Urinary bladder (tissue), 4 donors: ENCODE data around the gene NMD3. TPM values are rescaled to one million over a fixed set of nuclear protein-coding genes. Genes with fewer than 3 reads are reported as not detected.

ENCODE experiments used
- DNase-seq: peaks from one replicate; pipeline ENCODE4 v3.0.0-alpha.2; 2015; ENCODE audit errors: extremely low spot score
- H3K27ac ChIP-seq: one replicate; pipeline ENCODE4 v1.5.1; 2013; ENCODE audit warnings: low read depth, mild to moderate bottlenecking, moderate library complexity
- H3K36me3 ChIP-seq: one replicate; pipeline ENCODE4 v1.6.1; 2013; ENCODE audit warnings: mild to moderate bottlenecking, moderate library complexity; ENCODE audit not compliant: insufficient read depth
- H3K4me1 ChIP-seq: one replicate; pipeline ENCODE4 v1.6.1; 2013; ENCODE audit warnings: mild to moderate bottlenecking, moderate library complexity; ENCODE audit not compliant: insufficient read depth
- H3K4me3 ChIP-seq: one replicate; pipeline ENCODE4 v1.5.1; 2013; ENCODE audit warnings: low read depth, low read length
- WGBS: extraction: QIAGEN DNeasy Blood & Tissue Kit; methylation state at CpG from one replicate; pipeline ENCODE4 v1.1.7; 2013; 5-methylcytosine and 5-hydroxymethylcytosine counted together
- polyA plus RNA-seq: library from polyadenylated mRNA; stranded (reverse); fragments of 200-250 nt; gene quantifications from one replicate; pipeline ENCODE4 v1.2.3, GENCODE V29; 2013
- total RNA-seq: library from RNA; depleted of rRNA; stranded (reverse); fragments of >200 nt; gene quantifications from one replicate; pipeline ENCODE4 v1.2.3, GENCODE V29; 2014
- donor health status: healthy with polysubstance abuse.
- donor health status: healthy.

The NMD3 gene
- total and polyA plus RNA-seq, 2 donors = 37.4 to 106 TPM

- DNase-seq = no peak
- no peak overlapping the region for H3K4me3 ChIP-seq
- no peaks in the 10 kb centered on the region for H3K36me3 ChIP-seq
- WGBS = 59% methylated on average over 4 of the region's 4 CpGs
- no peaks in the 10 kb centered on the region for H3K4me1 ChIP-seq
- H3K27ac ChIP-seq = no peak overlapping the region
Observed at GRCh38 chr3:161213644-161214043, 7.5 kb upstream of the NMD3 start.

GRCh38 chr3:161215185-161215584 lies 5.9 kb upstream of the NMD3 start:
- 85% methylated on average over 4 of the region's 4 CpGs for WGBS
- no peak overlapping the region for H3K27ac ChIP-seq
- no peaks in the 10 kb centered on the region for H3K36me3 ChIP-seq
- no peak overlapping the region for H3K4me3 ChIP-seq
- DNase-seq = no peak
- no peaks in the 10 kb centered on the region for H3K4me1 ChIP-seq

- WGBS = 80% methylated on average over 5 of the region's 5 CpGs
- Histone ChIP-seq H3K27ac (no peak overlapping the region), H3K36me3 (no peaks in the 10 kb centered on the region), H3K4me3 (no peak overlapping the region), H3K4me1 (no peaks in the 10 kb centered on the region)
- no peak for DNase-seq
Observed at GRCh38 chr3:161217496-161217895, 3.6 kb upstream of the NMD3 start.

- Histone ChIP-seq H3K4me3 (no peak overlapping the region), H3K27ac (no peak overlapping the region), H3K36me3 (no peaks in the 10 kb centered on the region), H3K4me1 (peaks cover 2% of the 10 kb centered on the region)
- WGBS = 94% methylated on average over 4 of the region's 4 CpGs
- DNase-seq = no peak
Observed at GRCh38 chr3:161219495-161219894, 1.6 kb upstream of the NMD3 start.

- peak overlapping the region; percentile 100 for H3K4me3 ChIP-seq
- 4% methylated on average over 19 of the region's 19 CpGs for WGBS
- no peaks in the 10 kb centered on the region for H3K36me3 ChIP-seq
- H3K4me1 ChIP-seq = peaks cover 2% of the 10 kb centered on the region
- H3K27ac ChIP-seq = peak overlapping the region; percentile 92
- DNase-seq = no peak
Observed at GRCh38 chr3:161221806-161222600, 892 bp downstream of the NMD3 start.

- no peak overlapping the region for H3K27ac ChIP-seq
- 26% methylated on average over 2 of the region's 2 CpGs for WGBS
- peaks cover 2% of the 10 kb centered on the region for H3K4me1 ChIP-seq
- no peak for DNase-seq
- H3K36me3 ChIP-seq = no peaks in the 10 kb centered on the region
- peak overlapping the region; percentile 35 for H3K4me3 ChIP-seq
Observed at GRCh38 chr3:161222662-161223061, 1.6 kb downstream of the NMD3 start.

GRCh38 chr3:161224786-161225185 lies 3.7 kb downstream of the NMD3 start:
- H3K4me1 ChIP-seq = peaks cover 2% of the 10 kb centered on the region
- 94% methylated on average over 8 of the region's 8 CpGs for WGBS
- no peak overlapping the region for H3K4me3 ChIP-seq
- no peak overlapping the region for H3K27ac ChIP-seq
- no peak for DNase-seq
- H3K36me3 ChIP-seq = peaks cover 2% of the 10 kb centered on the region

- Histone ChIP-seq H3K36me3 (peaks cover 2% of the 10 kb centered on the region), H3K27ac (no peak overlapping the region), H3K4me3 (no peak overlapping the region), H3K4me1 (no peaks in the 10 kb centered on the region)
- DNase-seq = no peak
- WGBS = 95% methylated on average over 2 of the region's 2 CpGs
Observed at GRCh38 chr3:161230621-161231171, 9.6 kb downstream of the NMD3 start.

- peaks cover 2% of the 10 kb centered on the region for H3K36me3 ChIP-seq
- H3K4me1 ChIP-seq = no peaks in the 10 kb centered on the region
- no peak overlapping the region for H3K27ac ChIP-seq
- no peak overlapping the region for H3K4me3 ChIP-seq
- no peak for DNase-seq
- whole genome bisulfite sequencing = 86% methylated on average over 2 of the region's 2 CpGs
Observed at GRCh38 chr3:161231861-161232260, 10.8 kb downstream of the NMD3 start.

- no peak for DNase-seq
- 88% methylated on average over 1 of the region's 1 CpG for WGBS
- peaks cover 2% of the 10 kb centered on the region for H3K36me3 ChIP-seq
Observed at GRCh38 chr3:161233557-161233956, 12.4 kb downstream of the NMD3 start.

GRCh38 chr3:161236240-161236639 lies 15.1 kb downstream of the NMD3 start:
- WGBS = 95% methylated on average over 2 of the region's 2 CpGs
- Histone ChIP-seq H3K4me3 (no peak overlapping the region), H3K27ac (no peak overlapping the region), H3K36me3 (peaks cover 2% of the 10 kb centered on the region), H3K4me1 (no peaks in the 10 kb centered on the region)
- DNase-seq = no peak

More at GRCh38 chr3:161233557-161233956, 12.4 kb downstream of the NMD3 start:
- Histone ChIP-seq H3K4me1 (no peaks in the 10 kb centered on the region), H3K4me3 (no peak overlapping the region), H3K27ac (no peak overlapping the region)

GRCh38 chr3:161239700-161240099 lies 18.6 kb downstream of the NMD3 start:
- no peaks in the 10 kb centered on the region for H3K4me1 ChIP-seq
- 62% methylated on average over 2 of the region's 2 CpGs for WGBS
- H3K27ac ChIP-seq = no peak overlapping the region
- peaks cover 3% of the 10 kb centered on the region for H3K36me3 ChIP-seq
- no peak for DNase-seq
- H3K4me3 ChIP-seq = no peak overlapping the region

GRCh38 chr3:161244538-161244937 lies 23.4 kb downstream of the NMD3 start:
- H3K27ac ChIP-seq = no peak overlapping the region
- no peak overlapping the region for H3K4me3 ChIP-seq
- WGBS = 84% methylated on average over 2 of the region's 2 CpGs
- peaks cover 5% of the 10 kb centered on the region for H3K36me3 ChIP-seq
- no peak for DNase-seq
- H3K4me1 ChIP-seq = no peaks in the 10 kb centered on the region

GRCh38 chr3:161247049-161247448 lies 25.9 kb downstream of the NMD3 start:
- DNase-seq = no peak
- H3K27ac ChIP-seq = no peak overlapping the region
- no peak overlapping the region for H3K4me3 ChIP-seq
- H3K36me3 ChIP-seq = peaks cover 7% of the 10 kb centered on the region
- no peaks in the 10 kb centered on the region for H3K4me1 ChIP-seq
